SK-N-SH treated with all-trans-retinoic acid at 6 μM for 48 hours (cell line): ENCODE data around the gene PRPF19.

ENCODE experiments used
- ATAC-seq: fragments of 200-7000 bp; cut with Tn5 transposase; 3 replicates; pipeline ENCODE4 v1.9.1; 2020; ENCODE audit warnings: mild to moderate bottlenecking, moderate library complexity
- ARNTL ChIP-seq: fragments of 450-650 bp; formaldehyde crosslinking; IDR thresholded peaks from 2 replicates; pipeline ENCODE4 v1.5.0; 2020; ENCODE audit warnings: low read depth, mild to moderate bottlenecking, moderate library complexity, borderline replicate concordance
- BACH2 ChIP-seq: fragments of 250-450 bp; sonication (Bioruptor Pico); IDR thresholded peaks from 2 replicates; pipeline ENCODE4 v1.9.0; 2021; ENCODE audit warnings: mild to moderate bottlenecking, borderline replicate concordance
- ESRRG ChIP-seq: fragments of 250-450 bp; sonication (Bioruptor Pico); IDR thresholded peaks from 2 replicates; pipeline ENCODE4 v1.6.1; 2021; ENCODE audit warnings: mild to moderate bottlenecking
- GLIS3 ChIP-seq: fragments of 250-450 bp; sonication (Bioruptor Pico); IDR thresholded peaks from 2 replicates; pipeline ENCODE4 v1.5.0; 2020; ENCODE audit warnings: mild to moderate bottlenecking, moderate library complexity
- ISL1 ChIP-seq: fragments of 250-450 bp; sonication (Bioruptor Pico); IDR thresholded peaks from 2 replicates; pipeline ENCODE4 v2.1.2; 2022; ENCODE audit warnings: mild to moderate bottlenecking, moderate library complexity
- OSR1 ChIP-seq: fragments of 250-450 bp; sonication (Bioruptor Pico); IDR thresholded peaks from 2 replicates; pipeline ENCODE4 v1.8.0; 2022; ENCODE audit warnings: moderate library complexity, mild to moderate bottlenecking, inconsistent platforms
- PPARA ChIP-seq: fragments of 250-450 bp; sonication (Bioruptor Pico); IDR thresholded peaks from 2 replicates; pipeline ENCODE4 v1.5.0; 2020; ENCODE audit warnings: mild to moderate bottlenecking, borderline replicate concordance
- RARB ChIP-seq: fragments of 250-450 bp; sonication (Bioruptor Pico); IDR thresholded peaks from 2 replicates; pipeline ENCODE4 v1.8.0; 2021; ENCODE audit warnings: mild to moderate bottlenecking, moderate library complexity
- SNAI2 ChIP-seq: fragments of 250-450 bp; sonication (Bioruptor Pico); IDR thresholded peaks from 2 replicates; pipeline ENCODE4 v1.5.0; 2020; ENCODE audit warnings: mild to moderate bottlenecking, moderate library complexity
- TCF4 ChIP-seq: fragments of 250-450 bp; sonication (Bioruptor Pico); IDR thresholded peaks from 2 replicates; pipeline ENCODE4 v1.8.0; 2021; ENCODE audit warnings: mild to moderate bottlenecking, moderate library complexity, borderline replicate concordance
- ZFP3 ChIP-seq: fragments of 250-450 bp; sonication (Bioruptor Pico); IDR thresholded peaks from 2 replicates; pipeline ENCODE4 v1.5.0; 2020; ENCODE audit warnings: mild to moderate bottlenecking, moderate library complexity
- ZFP30 ChIP-seq: fragments of 450-650 bp; formaldehyde crosslinking; IDR thresholded peaks from 2 replicates; pipeline ENCODE4 v1.5.0; 2022; ENCODE audit warnings: mild to moderate bottlenecking, moderate library complexity
- ZNF565 ChIP-seq: fragments of 450-650 bp; formaldehyde crosslinking; conservative IDR thresholded peaks from 2 replicates; pipeline ENCODE4 v1.5.0; 2020; ENCODE audit warnings: low read depth, mild to moderate bottlenecking, moderate library complexity
- ZNF70 ChIP-seq: fragments of 450-650 bp; formaldehyde crosslinking; IDR thresholded peaks from 2 replicates; pipeline ENCODE4 v1.5.0; 2020; ENCODE audit warnings: mild to moderate bottlenecking, moderate library complexity
- ZNF8 ChIP-seq: fragments of 450-650 bp; formaldehyde crosslinking; IDR thresholded peaks from 2 replicates; pipeline ENCODE4 v1.5.0; 2020; ENCODE audit warnings: mild to moderate bottlenecking, moderate library complexity
- TF ChIP-seq, protein P1 (sequence below): fragments of 250-450 bp; sonication (Bioruptor Pico); IDR thresholded peaks from 2 replicates; pipeline ENCODE4 v1.5.1; 2021; ENCODE audit warnings: mild to moderate bottlenecking, moderate library complexity
- TF ChIP-seq, protein P2 (sequence below): fragments of 250-450 bp; sonication (Bioruptor Pico); IDR thresholded peaks from 2 replicates; pipeline ENCODE4 v1.5.0; 2020; ENCODE audit warnings: mild to moderate bottlenecking, moderate library complexity
- TF ChIP-seq, protein P3 (sequence below): fragments of 250-450 bp; sonication (Bioruptor Pico); IDR thresholded peaks from 2 replicates; pipeline ENCODE4 v1.8.0; 2020; ENCODE audit warnings: mild to moderate bottlenecking, moderate library complexity, borderline replicate concordance
- TF ChIP-seq, protein P4 (sequence below): fragments of 250-450 bp; sonication (Bioruptor Pico); IDR thresholded peaks from 2 replicates; pipeline ENCODE4 v1.8.0; 2021; ENCODE audit warnings: low read depth, mild to moderate bottlenecking, moderate library complexity, borderline replicate concordance
- TF ChIP-seq, protein P5 (sequence below): fragments of 250-450 bp; sonication (Bioruptor Pico); IDR thresholded peaks from 2 replicates; pipeline ENCODE4 v1.5.1; 2020; ENCODE audit warnings: low read depth, mild to moderate bottlenecking, moderate library complexity

The PRPF19 gene

DNA sequence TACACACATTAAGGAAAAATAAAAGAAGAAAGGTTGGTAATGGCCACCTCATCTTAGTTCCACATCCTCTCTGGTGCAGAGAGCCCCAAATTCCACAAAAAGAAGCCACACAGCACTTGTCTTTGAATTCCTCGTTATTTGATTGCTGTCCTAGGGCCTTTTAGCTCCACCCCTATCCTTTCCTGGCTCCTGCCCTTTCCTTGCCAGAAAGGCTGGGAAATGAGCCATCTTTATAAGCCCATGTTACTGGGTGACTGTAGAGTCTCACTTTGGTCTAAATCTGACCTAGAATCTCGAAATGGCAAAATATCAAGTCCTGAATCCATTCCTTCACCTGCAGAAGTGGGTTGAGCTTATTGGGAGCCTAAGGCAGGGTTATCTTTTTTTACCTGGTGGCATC is 13.6 kb upstream of the PRPF19 start (continued):
- TF ChIP-seq, protein P1, sequence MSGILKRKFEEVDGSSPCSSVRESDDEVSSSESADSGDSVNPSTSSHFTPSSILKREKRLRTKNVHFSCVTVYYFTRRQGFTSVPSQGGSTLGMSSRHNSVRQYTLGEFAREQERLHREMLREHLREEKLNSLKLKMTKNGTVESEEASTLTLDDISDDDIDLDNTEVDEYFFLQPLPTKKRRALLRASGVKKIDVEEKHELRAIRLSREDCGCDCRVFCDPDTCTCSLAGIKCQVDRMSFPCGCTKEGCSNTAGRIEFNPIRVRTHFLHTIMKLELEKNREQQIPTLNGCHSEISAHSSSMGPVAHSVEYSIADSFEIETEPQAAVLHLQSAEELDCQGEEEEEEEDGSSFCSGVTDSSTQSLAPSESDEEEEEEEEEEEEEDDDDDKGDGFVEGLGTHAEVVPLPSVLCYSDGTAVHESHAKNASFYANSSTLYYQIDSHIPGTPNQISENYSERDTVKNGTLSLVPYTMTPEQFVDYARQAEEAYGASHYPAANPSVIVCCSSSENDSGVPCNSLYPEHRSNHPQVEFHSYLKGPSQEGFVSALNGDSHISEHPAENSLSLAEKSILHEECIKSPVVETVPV (CRISPR knock-in tag), result no peak
- TF ChIP-seq, protein P2, sequence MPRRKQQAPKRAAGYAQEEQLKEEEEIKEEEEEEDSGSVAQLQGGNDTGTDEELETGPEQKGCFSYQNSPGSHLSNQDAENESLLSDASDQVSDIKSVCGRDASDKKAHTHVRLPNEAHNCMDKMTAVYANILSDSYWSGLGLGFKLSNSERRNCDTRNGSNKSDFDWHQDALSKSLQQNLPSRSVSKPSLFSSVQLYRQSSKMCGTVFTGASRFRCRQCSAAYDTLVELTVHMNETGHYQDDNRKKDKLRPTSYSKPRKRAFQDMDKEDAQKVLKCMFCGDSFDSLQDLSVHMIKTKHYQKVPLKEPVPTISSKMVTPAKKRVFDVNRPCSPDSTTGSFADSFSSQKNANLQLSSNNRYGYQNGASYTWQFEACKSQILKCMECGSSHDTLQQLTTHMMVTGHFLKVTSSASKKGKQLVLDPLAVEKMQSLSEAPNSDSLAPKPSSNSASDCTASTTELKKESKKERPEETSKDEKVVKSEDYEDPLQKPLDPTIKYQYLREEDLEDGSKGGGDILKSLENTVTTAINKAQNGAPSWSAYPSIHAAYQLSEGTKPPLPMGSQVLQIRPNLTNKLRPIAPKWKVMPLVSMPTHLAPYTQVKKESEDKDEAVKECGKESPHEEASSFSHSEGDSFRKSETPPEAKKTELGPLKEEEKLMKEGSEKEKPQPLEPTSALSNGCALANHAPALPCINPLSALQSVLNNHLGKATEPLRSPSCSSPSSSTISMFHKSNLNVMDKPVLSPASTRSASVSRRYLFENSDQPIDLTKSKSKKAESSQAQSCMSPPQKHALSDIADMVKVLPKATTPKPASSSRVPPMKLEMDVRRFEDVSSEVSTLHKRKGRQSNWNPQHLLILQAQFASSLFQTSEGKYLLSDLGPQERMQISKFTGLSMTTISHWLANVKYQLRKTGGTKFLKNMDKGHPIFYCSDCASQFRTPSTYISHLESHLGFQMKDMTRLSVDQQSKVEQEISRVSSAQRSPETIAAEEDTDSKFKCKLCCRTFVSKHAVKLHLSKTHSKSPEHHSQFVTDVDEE (CRISPR knock-in tag), result no peak
- TF ChIP-seq ZNF565 (CRISPR knock-in tag), result no peak

DNA sequence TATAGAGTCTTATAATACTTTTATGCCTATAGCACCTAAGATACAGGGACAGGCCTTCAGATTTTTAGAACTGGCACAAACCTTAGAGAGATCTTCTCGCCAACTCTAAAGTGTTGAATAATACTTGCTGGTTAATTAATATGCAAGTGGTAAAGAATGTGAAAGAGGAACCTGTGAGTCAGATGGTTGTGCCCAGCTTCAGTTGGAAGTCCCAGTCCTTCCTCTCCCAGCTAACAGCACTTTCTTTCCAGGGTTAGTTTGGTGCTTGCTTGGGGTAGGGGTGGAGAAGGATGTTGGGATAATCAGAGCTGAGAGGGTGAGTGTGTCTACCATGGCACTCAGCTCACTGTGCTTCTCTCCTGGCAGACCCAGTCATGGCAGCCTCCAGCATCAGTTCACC is 12.9 kb upstream of the PRPF19 start:
- TF ChIP-seq OSR1, result no peak
- no peak for TF ChIP-seq ZFP30
- no peak for TF ChIP-seq RARB (CRISPR knock-in tag)
- TF ChIP-seq, protein P3, sequence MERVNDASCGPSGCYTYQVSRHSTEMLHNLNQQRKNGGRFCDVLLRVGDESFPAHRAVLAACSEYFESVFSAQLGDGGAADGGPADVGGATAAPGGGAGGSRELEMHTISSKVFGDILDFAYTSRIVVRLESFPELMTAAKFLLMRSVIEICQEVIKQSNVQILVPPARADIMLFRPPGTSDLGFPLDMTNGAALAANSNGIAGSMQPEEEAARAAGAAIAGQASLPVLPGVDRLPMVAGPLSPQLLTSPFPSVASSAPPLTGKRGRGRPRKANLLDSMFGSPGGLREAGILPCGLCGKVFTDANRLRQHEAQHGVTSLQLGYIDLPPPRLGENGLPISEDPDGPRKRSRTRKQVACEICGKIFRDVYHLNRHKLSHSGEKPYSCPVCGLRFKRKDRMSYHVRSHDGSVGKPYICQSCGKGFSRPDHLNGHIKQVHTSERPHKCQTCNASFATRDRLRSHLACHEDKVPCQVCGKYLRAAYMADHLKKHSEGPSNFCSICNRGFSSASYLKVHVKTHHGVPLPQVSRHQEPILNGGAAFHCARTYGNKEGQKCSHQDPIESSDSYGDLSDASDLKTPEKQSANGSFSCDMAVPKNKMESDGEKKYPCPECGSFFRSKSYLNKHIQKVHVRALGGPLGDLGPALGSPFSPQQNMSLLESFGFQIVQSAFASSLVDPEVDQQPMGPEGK (CRISPR knock-in tag), result no peak
- TF ChIP-seq, protein P2 (CRISPR knock-in tag), result no peak
- no peak for TF ChIP-seq ZNF70 (CRISPR knock-in tag)
- TF ChIP-seq, protein P4, sequence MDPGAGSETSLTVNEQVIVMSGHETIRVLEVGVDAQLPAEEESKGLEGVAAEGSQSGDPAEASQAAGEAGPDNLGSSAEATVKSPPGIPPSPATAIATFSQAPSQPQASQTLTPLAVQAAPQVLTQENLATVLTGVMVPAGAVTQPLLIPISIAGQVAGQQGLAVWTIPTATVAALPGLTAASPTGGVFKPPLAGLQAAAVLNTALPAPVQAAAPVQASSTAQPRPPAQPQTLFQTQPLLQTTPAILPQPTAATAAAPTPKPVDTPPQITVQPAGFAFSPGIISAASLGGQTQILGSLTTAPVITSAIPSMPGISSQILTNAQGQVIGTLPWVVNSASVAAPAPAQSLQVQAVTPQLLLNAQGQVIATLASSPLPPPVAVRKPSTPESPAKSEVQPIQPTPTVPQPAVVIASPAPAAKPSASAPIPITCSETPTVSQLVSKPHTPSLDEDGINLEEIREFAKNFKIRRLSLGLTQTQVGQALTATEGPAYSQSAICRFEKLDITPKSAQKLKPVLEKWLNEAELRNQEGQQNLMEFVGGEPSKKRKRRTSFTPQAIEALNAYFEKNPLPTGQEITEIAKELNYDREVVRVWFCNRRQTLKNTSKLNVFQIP, result no peak
- TF ChIP-seq ARNTL (CRISPR knock-in tag), result no peak
- TF ChIP-seq ZNF565 (CRISPR knock-in tag), result no peak
- TF ChIP-seq GLIS3, result no peak
- no peak for TF ChIP-seq PPARA (CRISPR knock-in tag)
- no peak for TF ChIP-seq ISL1
- no peak for TF ChIP-seq ZFP3 (CRISPR knock-in tag)
- no peak for TF ChIP-seq BACH2 (CRISPR knock-in tag)
- no peak for TF ChIP-seq TCF4
- no peak for TF ChIP-seq SNAI2 (CRISPR knock-in tag)
- TF ChIP-seq, protein P5, sequence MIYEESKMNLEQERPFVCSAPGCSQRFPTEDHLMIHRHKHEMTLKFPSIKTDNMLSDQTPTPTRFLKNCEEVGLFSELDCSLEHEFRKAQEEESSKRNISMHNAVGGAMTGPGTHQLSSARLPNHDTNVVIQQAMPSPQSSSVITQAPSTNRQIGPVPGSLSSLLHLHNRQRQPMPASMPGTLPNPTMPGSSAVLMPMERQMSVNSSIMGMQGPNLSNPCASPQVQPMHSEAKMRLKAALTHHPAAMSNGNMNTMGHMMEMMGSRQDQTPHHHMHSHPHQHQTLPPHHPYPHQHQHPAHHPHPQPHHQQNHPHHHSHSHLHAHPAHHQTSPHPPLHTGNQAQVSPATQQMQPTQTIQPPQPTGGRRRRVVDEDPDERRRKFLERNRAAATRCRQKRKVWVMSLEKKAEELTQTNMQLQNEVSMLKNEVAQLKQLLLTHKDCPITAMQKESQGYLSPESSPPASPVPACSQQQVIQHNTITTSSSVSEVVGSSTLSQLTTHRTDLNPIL (CRISPR knock-in tag), result no peak
- no peak for TF ChIP-seq ZNF8 (CRISPR knock-in tag)
- TF ChIP-seq, all 23 proteins: peak for 0
- ATAC-seq, result no peak

DNA sequence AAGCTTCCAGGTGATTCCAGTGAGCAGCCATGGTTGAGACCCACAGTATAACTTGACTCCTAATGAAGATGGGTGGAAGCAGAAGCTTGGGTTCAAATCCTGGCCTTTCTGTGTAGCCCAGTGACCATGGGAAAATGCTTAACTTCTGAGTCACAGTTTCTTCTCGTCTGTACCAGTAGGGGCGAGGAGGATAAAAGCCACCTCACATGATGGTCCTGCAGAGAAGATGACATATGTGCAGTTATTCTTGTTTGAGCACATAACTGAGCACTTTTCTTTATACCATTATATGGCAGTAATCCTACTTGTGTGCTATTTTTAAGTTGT is 12.5 kb upstream of the PRPF19 start:
- ATAC-seq, result no peak
- TF ChIP-seq, protein P3 (CRISPR knock-in tag), result no peak
- TF ChIP-seq ZFP3 (CRISPR knock-in tag) (no peak), ZNF70 (CRISPR knock-in tag) (no peak), ESRRG (CRISPR knock-in tag) (no peak), PPARA (CRISPR knock-in tag) (no peak)
